ENCODE measurements around the gene SMG7.

The SMG7 gene

GRCh38 chr1:183595537-183595936 lies 123.2 kb downstream of the SMG7 start:
- DNase-seq: no peak

GRCh38 chr1:183596500-183596899 lies 124.2 kb downstream of the SMG7 start:
- no peak for DNase-seq

GRCh38 chr1:183597656-183598347 lies 125.5 kb downstream of the SMG7 start:
- no peak for DNase-seq

- DNase-seq: no peak
These were observed 126.1 kb downstream of the SMG7 start for GRCh38 chr1:183598386-183598785.

- DNase-seq: no peak
These were observed 127.8 kb downstream of the SMG7 start for GRCh38 chr1:183600136-183600535.

GRCh38 chr1:183600634-183601033 lies 128.3 kb downstream of the SMG7 start:
- no peak for DNase-seq

GRCh38 chr1:183602510-183602909 lies 130.2 kb downstream of the SMG7 start:
- DNase-seq: no peak

Data from cortex of kidney (tissue), 1 donor.